ENCODE results near the gene GPC5.

- no peak for TF ChIP-seq ZNF274 (IDR thresholded peaks at IDR 0.05; ENCODE audit: low read depth, low read length)
- TF ChIP-seq YY1 (IDR thresholded peaks at IDR 0.05; ENCODE audit: insufficient read depth, insufficient read length), result no peak
Measured at GRCh38 chr13:91523116-91523515, 124.7 kb downstream of the GPC5 start.
